Metanephros (tissue), 1 donor: Measurements from ENCODE around the gene ZNF229. TPM values are rescaled to one million over a fixed set of nuclear protein-coding genes. Genes with fewer than 3 reads are reported as not detected.

Experiments
- total RNA-seq: library from RNA; depleted of rRNA; stranded (reverse); fragments of >200 nt; gene quantifications from one replicate; pipeline ENCODE4 v1.2.3, GENCODE V29; 2014

ZNF229 gene
- total RNA-seq = 10.8 TPM

DNA sequence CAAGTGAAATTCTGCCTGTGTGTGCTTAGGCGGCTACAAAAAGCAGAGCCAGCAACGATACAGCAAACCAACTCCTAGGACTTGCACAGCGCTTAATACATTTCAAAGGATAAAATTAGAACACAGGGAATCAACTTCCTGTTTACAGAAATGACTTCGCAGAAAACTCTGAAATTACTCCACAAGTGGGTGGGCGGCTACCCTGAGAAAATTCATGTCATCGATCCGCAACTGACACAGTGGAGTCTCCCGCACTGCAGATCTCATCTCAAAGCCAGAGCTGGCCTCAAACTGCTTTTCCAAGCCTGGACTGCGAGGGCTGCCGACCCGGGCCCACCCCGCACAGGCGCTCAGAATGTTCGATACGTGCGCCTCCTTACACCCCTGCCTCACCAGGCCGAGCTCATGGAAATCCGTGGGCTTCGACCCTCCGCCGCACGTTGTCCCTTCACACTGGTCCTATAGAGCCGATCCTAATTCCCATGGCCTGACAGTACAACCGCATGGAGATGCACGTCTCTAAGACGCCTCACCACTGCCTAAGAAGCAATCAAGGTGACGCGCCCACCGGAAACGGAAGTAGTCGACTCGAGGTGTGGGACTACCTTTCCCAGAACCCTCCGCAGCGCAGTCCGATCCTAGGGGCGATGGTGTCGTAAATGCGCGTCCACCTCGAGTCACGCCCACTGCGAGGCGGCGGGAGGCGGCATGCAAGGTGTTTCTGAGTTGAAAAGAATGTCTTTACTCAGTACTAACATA, at the start of gene ZNF229:
Gene ZNF229 (minus strand): TSS at position 557 of the 759 bp plus-strand sequence. CDS start 5,625 bp downstream, outside the sequence.

DNA sequence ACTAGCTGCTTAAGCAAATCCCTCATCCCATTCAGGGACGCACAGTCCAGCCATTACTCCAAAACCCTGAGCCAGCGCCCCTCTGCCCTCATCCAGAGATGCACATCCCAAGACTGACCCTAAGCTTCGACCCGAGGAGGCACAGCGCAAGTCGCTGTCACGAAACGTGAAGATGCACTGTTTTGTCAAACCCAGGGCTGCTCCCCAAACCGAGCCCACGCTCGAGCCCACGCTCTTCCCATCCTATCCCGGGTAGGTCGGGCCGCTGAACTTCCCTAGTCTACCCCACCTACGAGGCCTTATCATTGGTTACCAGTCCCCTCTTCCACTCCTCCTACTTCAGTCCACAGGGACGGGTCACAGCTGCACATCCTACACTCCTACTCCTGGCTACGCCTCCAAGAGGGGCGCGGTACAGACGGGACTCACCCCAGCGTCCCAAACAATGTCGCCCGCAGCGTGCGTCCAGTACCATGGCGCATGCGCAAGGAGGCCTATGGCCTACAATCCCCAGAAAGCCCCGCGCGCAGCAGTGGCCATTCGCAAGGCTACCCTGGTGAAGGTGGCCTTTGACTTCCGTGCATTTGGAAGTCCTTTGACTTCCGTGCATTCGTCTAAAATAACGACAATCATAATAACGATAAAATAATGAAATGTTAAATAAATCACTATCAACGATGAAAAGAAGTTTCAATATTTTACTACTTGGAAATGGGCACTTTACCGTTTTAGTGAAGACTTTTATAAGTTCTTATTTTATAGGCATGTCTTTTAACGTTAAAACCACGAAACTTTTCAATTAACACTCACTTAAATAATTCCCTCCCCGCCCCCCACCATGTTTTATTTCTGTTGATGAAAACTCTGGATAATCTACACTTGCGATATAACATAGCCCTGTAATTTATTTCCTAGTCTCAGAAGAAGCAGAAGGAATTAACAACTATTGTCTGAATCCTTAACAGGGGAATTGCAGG, 46.8 kb downstream of the ZNF229 start, which contains the start of gene ZNF285:
Gene ZNF285 (minus strand): TSS at position 470 of the 977 bp plus-strand sequence. CDS start 4,395 bp downstream, outside the sequence.

Other genes with a start within 250 kb of the ZNF229 start
- 28.1 TPM for gene ZNF227, start 235.9 kb downstream of the ZNF229 start, total RNA-seq
- gene ZNF233, start 188.6 kb downstream of the ZNF229 start, total RNA-seq = 2.6 TPM
- 13.5 TPM for gene ZNF235, start 143.4 kb downstream of the ZNF229 start, total RNA-seq
- 11.9 TPM for gene ZNF112, start 91.8 kb downstream of the ZNF229 start, total RNA-seq
- 6.4 TPM for gene ZNF285, start 46.9 kb downstream of the ZNF229 start, total RNA-seq
- gene ZNF180, start 52.0 kb upstream of the ZNF229 start, total RNA-seq = 15.0 TPM
- not detected for gene CEACAM20, start 81.2 kb upstream of the ZNF229 start, total RNA-seq
- 0.76 TPM for gene IGSF23, start 165.1 kb upstream of the ZNF229 start, total RNA-seq
- gene PVR, start 195.4 kb upstream of the ZNF229 start, total RNA-seq = 51.9 TPM
- 4.1 TPM for gene CEACAM19, start 223.0 kb upstream of the ZNF229 start, total RNA-seq